Measurements from ENCODE around the gene DLX6.

DLX6 gene

DNA sequence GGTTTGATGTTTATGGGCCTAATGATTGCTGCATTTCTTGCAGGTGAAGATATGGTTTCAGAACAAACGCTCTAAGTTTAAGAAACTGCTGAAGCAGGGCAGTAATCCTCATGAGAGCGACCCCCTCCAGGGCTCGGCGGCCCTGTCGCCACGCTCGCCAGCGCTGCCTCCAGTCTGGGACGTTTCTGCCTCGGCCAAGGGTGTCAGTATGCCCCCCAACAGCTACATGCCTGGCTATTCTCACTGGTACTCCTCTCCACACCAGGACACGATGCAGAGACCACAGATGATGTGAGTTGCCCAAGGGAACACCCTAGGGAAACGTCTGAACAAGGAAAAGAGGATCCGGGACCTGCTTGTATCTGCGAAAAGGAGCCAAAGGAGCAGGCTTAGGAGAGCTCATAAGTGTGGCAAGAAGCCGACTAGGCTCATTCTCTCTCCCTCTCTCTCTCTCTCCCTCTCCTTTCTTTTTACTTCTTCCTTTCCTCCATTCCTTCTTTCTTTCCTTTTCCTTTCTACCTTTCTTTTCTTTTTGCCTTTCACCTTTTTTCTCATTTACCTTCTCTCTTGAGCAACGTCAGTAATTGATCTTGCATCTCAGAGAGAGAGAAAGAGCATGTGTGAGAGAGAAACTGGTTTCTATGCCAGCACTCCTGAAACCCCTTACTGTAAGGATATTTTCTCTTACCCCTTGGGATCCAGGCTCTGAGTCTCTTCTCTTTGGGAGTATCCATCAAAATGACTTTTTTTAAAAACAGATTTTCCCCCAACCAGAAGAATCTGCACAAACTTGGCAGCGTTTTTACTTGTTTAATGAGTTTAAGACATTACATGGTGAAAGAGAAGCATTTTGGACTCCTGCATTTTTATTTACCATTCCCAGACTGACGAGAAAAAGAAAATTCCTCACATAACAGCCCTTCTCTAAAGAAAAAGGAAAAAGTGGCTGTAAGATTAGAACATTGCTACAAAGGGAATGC, 4.7 kb downstream of the DLX6 start:
- in situ Hi-C loops (cut with MboI; ENCODE audit: low sequenced_read_pairs), result no loop called here

DNA sequence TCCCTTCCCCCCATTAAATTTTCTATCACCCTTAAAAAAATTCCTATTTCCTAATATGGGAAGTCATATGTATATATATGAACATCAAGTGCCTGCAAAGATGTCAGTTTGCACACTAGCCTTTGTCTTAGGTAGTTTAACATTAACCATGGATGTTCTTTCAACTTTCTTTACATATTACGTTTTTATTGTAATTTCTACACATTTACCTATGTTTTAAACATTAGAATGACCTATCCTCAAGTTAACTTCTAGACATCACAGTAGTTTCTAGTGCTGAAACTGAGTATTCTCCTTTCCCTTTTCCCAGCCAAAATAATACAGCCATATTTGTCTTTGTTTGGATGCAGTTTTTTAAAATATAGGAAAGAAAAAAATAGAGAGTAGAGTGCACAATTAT, 5.8 kb downstream of the DLX6 start:
- in situ Hi-C loops (cut with MboI; ENCODE audit: low sequenced_read_pairs), result no loop called here

DNA sequence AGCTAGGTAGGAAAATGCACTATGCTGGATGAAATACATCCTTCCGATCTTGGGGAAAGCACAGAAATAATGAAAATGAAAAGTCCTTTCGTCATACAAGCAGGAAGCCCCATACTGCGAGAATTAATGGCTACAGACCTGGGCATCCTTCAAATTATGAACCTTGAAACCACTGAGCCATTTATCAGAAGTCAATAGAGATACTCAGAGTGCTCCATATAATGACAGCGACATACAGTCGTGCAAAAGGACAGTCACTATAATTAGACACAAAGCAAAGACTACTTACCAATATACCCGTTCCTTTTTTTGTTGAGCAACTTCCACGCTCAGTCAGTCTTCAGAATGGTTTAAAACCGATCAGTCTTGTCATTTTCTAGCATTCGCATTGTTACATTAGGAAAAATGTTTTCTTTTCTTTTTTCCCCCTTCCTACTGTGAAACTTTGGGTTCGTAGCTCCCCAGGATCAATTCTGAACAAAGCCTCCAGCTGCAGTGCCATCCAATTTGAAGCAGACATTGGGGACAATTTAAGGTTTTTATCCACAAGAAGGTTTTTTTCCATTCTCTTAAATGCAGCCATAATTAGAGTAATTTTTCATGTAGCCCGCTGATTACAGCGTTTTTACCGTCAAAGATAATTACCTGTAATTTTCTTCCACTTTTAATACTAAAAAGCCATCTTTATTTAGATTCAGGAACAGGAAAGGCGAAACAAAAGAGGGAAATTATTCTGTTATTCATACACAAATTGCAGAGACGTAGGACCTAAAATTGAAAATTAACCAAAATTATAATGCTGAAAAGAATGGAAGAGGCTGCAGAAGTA, 6.4 kb downstream of the DLX6 start:
- in situ Hi-C loops (cut with MboI; ENCODE audit: low sequenced_read_pairs), result no loop called here

DNA sequence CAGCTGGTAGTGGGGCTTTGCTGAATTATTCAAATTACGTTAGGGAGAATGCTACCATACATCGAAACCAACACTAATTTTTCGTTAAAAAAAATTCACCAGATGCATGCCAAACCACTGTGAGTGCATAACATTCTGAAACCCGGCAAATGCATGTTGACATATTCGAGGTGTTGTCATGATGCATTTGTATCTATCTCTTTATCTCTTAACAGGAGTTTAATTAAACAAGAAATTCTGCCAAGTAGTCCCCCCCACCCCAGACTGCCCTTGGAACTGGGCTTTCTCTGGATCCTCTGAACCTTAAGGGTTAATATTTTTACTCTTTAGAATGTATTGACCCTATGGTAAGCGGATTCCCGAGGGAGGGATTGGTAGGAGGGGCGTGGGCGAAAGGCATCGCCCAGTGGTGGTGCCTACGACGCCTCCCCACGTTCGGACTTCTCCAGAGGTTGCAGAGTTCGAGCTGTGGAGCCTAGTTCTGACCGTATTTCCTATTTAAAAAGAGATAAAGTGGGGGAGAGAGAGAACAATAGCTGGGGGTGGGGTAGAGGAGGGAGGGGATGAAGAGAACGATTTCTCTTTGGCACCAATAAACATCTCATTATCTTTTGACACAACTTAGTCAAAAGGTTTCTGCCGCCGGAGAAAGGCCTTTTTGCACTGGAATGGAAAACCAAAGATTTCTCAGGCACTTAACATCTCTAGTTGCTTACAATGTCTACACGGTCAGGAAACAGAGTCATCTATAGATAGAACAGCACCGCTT, 7.2 kb downstream of the DLX6 start:
- in situ Hi-C loops (cut with MboI; ENCODE audit: low sequenced_read_pairs), result no loop called here

DNA sequence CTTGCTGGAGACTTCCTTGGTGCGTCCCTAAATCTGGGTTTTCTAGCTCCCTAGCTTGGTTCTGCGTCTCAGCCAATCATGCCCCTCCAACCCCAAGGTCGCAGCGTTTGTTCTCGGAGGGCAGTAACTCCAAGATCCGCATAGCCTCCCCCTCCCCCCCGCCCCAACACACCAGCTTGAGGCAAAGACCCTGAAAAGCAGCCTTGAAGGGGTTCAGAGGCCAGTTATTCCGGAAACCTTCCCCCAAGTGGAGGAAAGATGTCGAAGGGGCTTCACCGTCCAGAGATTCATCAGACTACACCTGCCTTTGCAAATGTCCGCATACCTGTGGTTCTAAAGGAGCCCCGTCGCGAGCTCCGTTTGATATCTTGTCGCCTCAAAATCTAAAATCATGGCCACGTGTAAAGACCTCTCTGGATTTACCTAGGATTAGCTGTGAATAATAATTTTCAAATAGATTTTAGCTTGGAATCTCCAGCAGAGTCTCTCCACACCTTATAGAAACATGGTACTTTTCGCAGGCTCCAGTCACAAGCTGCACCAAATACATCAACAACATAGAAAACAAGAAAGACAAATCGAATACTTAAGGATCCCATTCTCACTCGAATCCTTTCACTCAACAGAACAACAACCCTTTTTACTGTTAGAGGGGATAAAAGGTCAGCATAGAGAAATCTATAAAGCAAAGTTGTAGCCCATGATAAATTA, 7.9 kb downstream of the DLX6 start:
- in situ Hi-C loops (cut with MboI; ENCODE audit: low sequenced_read_pairs), result no loop called here

DNA sequence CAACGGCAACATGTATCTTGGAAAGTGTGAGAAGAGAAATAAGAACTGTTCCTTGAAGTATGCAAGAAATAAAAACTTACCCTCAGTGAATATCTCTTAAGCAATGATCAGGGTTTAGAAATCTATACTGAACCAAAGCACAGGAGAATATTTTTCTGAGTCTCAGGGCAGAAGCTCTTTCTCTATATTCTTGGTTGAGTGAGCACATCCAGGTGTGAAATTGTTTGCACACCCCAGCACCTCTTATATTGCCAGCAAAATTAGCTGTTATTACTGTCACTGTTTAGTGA, 8.4 kb downstream of the DLX6 start:
- in situ Hi-C loops (cut with MboI; ENCODE audit: low sequenced_read_pairs), result no loop called here

DNA sequence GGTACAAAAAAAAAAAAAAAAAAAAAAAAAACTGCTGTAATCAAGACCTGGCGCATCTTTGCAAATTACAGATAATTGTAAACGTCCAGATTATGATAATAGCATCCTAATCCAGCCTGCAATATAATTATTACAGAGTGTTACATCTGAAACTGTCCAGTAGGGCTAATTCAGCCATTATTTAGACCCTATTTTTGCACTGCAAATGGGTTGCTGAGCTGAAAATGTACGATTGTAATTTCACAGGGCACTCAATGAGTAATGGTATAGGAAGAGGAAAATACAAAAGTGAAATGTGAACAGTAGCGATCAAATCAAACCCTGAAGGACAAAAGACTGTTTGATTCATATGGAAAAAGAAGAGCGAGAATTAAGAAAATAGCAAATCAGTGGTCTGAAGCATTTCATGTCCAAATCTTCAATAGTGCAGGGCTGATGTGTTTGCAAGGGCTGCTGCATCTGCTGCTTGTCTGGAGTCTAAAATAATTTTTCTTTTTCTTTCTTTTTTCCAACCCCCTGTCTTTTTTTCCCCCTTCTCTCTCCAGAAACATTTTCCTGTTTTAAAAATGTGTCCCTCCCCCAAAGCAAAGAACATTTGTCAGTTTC, 8.9 kb downstream of the DLX6 start:
- in situ Hi-C loops (cut with MboI; ENCODE audit: low sequenced_read_pairs), result no loop called here

DNA sequence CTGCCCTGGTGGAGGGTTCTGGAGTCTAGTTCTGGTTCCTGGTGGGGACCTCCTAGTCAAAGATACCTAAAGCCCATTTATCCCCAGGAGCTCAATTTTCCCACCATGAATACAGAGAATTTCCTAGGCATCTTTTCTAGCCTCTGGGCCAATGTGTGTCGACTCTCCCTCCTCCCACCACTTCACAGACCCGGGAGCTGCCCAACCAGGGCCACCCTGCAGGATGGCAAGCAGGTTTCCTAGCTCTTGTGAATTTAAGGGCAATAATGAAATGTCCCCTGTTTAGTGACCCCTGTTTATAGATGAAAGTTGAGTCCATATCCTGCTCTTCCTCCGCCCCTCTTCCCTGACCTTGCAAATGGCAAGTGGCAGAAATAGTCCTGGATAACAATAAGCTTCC, 9.9 kb downstream of the DLX6 start:
- in situ Hi-C loops (cut with MboI; ENCODE audit: low sequenced_read_pairs), result no loop called here

DNA sequence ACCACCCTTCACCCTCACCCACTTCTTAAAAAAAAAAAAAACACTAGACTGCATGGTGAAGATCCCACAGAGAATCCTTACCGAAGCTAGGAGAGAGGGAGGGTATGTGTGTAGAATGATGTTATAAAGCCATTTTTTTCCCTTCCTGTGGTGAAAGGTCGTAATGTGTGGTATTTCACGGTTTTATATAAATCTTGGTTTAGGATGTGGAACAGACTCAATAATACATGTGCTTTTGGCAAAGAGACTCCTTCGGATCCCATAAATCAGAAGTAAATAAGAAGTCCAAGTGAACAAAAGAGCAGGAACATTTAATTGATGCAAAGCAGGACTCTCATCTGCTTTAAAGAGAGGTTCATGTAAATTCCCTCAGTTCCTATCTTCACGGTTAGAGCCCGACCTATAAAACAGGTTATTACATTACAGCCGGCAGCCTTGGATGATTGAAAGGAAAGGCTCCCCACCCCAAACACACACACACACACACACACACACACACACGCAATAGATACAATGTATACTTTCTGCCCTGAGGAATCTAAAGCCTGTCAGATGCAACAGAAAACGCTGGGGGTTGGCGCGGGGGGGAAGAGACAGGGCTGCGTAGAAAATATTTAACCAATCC, 10.5 kb downstream of the DLX6 start:
- in situ Hi-C loops (cut with MboI; ENCODE audit: low sequenced_read_pairs), result no loop called here

DNA sequence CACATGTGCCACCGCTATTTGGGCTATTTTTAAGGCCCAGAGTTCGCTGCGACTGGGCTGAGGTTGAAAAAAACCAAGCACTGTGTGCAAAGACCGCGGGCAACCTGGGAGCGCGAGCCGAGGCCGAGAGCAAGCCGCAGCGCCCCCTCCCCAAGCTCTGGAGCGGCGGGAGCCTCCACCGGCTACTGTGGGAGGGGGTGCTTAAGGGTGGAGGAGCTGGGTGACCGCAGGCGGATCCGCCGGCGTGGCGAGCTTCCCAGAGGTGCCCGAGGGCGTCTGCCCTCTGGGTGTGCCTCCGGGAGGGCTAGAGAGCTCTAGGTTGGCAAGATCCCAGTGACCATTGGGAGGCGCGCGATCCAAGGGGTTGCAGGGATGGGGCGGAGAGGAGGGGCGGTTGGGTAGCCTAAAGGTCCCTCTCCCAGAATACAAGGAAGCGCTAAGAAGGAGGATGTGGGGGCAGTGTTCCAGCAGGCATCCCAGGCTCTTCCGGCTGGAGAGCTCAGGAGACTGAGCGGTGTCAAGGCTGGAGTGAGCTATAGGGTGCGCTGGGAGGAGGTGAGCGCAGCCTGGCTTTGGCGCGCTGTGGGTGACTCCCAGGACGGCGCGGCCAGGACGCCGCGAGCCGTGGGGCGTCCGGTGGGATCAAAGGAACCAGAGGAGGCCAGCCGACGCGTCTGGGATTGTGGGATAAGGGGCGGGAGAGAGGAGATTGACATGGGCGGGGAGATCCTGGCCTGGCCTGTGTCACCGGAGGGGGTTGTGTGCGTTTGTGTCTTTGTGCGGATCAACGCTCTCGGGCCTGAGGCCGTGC, 11.2 kb downstream of the DLX6 start:
- in situ Hi-C loops (cut with MboI; ENCODE audit: low sequenced_read_pairs), result no loop called here

DNA sequence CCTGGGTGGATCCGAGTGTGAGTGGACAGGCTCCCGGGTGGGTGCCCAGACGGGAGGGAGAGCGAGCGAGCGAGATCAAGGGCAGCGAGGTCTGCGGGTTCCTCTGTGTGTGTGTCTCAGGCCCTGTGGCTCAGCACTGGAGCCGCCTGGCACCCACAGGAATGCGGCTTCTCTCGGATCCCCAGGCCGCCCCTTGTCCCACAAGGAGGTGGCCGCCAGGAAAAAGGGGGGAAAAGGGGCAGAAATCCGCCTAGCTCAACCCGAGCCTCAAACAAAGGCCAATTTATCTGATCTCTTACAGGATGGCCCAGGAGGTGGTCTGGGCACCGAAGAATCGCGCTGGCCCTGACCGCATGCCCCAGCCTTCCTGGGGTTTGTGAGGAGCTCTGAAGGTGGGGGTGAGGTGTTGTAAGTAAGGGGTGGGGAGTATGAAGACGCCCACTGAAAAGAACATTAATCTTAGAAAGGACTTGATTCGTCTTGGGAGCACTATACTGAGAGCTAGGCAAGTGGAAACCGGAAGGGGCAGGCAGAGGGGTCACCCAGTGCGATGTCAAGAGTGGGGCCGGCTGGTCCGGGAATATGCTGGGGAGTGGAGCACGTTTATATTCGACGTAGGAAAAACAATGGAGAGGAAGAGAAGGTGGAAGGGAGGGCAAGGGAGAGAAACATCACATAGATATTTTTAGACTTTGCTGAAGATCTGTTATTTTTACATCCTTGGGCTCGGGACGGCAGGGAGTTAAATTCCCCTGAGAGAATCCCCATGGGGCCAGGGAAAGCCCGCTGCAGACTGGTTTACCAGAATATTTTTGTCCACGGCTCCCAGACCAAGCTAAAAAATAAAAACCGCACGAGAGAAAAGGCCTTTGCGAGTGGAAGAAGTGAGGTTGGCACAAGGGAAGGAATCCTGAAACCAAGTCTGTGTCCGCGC, 12.1 kb downstream of the DLX6 start:
- in situ Hi-C loops (cut with MboI; ENCODE audit: low sequenced_read_pairs), result no loop called here

DNA sequence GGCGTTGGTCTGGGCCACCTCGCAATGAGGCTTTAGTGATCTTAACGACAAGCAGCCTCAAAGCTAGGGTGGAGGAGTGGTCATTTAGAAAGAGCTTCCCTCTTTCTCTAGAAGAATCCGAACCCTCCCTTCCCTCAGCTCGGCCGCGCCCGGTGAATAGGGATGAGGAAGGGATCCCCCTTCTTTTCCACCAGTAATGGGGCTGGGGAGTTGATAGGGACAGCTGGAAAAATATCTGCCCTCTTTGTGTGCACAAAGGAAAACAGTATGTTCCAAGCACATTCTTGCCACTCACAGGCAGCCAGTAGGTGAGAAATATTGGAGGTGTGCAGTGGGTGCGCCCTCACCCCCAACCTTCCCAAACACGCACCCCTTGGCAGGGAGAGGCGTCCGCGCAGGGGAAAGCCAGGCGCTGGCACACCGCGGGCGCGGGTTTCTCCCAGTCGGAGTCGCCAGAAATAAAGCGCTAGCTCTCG, 12.8 kb downstream of the DLX6 start:
- in situ Hi-C loops (cut with MboI; ENCODE audit: low sequenced_read_pairs), result no loop called here

DNA sequence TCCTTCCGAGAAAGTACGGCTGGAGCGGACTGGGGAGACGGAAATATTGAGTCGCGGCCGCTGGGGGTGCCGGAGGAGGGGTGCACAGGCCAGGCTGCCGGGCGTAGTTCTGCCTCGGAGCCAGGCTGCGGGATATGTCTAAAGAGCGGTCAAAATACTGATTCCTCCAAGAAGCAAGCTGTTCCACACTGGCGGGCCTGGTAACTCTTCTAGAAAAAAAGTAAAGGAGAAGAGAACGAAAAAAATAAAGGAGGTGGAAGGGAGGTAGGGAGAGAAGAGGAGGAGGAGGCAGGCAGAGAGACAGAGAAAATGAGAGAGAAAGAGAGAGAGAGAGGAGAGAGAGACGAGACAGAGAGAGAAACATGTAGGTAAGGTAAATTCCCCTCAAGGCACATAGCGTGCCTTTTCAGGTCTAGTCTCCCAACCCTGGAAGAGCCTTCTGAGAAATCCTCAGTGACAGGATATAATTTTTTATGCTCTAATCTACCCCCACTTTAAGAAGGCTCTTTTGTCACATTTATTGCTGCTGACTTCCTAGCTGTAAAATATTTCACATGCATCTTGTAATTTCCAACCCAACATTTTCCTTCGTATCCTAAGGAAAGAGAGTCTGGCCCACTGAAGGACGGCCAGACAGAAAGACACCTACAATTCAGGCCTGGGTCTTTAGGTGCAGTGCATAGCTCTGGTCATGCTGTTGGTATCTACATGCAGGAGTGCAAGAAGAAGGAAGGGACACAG, 13.6 kb downstream of the DLX6 start:
- in situ Hi-C loops (cut with MboI; ENCODE audit: low sequenced_read_pairs), result no loop called here

DNA sequence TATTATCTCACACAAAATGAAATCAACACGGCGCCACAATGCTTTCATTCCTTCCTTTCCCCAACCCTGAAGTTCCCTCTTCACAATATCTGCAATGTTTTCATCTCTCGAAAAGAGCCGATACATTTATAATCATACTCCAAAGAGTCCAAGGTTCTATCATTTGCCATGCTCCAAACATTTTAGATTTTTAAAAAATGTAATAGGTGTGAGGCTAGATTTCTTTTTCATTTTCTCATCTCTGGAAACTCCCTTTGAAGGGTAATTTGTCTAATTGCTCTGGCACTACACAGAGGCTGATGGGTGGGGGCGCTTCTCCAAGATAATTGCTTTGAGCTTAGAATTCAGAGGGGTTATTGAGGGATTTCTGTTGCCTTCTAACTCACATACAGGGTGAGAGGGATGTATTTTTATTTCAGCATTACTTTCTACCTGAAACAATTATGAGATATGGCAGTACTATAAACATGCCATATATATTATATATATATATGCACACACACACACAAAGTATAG, 14.4 kb downstream of the DLX6 start:
- in situ Hi-C loops (cut with MboI; ENCODE audit: low sequenced_read_pairs), result no loop called here

DNA sequence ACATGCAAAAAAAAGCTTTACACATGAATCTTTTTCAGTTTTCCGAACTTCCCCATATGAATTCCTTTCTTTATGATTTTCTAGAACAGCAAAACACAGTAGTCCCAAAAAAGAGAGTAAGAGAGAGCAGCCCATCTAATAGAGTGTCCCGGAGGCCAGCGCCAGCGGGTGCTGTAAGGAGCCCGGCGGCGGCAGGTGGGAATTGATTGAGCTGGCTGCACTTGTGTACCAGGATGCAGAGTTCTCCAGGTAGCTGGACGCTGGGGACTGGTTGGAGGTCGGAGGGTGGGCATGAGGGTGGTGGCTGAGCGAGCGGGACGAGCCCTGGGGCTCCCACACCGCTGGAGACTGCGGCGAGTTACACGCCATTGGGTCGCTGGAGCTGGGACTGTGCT, 15.2 kb downstream of the DLX6 start:
- in situ Hi-C loops (cut with MboI; ENCODE audit: low sequenced_read_pairs), result no loop called here

DNA sequence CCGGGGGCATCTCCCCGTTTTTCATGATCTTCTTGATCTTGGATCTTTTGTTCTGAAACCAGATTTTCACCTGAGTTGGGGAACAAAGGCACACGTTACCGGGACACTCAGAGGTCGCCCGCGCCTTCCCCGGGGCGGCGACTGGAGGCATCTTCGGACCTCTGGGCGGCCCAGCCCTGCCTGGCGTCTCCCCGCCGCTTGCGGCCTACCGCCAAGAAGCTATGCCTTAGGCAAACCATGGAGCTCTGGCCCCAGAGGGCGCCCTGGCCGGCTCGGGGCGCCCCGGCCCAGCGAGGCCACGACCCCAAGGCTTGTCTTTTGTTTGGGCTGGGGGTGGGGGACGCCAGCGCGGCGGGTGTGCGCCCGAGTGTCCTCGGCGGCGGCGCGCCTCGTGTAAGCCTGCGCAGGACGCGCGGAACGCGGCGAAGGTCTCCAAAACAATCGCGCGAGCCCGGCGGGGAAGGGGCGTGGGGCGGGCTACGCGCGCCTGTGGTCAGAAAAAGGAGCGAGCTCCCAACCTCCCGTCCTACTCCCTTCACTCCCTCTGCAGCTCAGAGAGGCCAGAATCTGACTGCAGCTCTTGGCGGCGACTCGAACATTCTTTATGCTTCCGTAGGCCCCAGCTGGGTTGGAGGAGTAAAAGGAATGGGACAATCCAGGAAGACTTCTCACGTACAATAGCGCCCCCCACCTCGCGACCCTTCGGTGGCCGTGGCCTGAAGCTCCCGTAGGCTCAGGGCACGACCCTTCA, 15.8 kb downstream of the DLX6 start:
- in situ Hi-C loops (cut with MboI; ENCODE audit: low sequenced_read_pairs), result no loop called here

All from hTERT RPE-1 (cell line).